A673 (cell line): Measurements from ENCODE around the gene TENM3. TPM values are rescaled to one million over a fixed set of nuclear protein-coding genes. Genes with fewer than 3 reads are reported as not detected.
A peak's percentile ranks its signal among the peaks of the same experiment; 100 is the strongest.

ENCODE experiments used
- BruUV-seq: library from RNA; stranded (reverse); fragments of 400-500 nt; replicated peaks from 2 replicates; lab custom pipeline; 2021; lab: Mats Ljungman, UMichigan
- CTCF ChIA-PET: fragments of 300-600 bp; sonication (Branson Sonifier 250); formaldehyde crosslinking; loops from one replicate; lab custom pipeline; 2022; ENCODE audit warnings: antibody characterized with exemption; lab: Charles Lee
- POLR2A ChIA-PET: fragments of 300-600 bp; sonication (Branson Sonifier 250); formaldehyde crosslinking; loops from one replicate; lab custom pipeline; 2022; ENCODE audit warnings: antibody characterized with exemption; ENCODE audit not compliant: low non-redundant PET; lab: Charles Lee
- DNase-seq: peaks from one replicate; pipeline ENCODE4 v3.0.0-alpha.2; 2015; ENCODE audit warnings: low spot score
- H3K27ac ChIP-seq: fragments of 200-600 bp; sonication (generic); 2 replicates; pipeline ENCODE4 v1.5.1; 2016; ENCODE audit warnings: mixed run types, low read depth, mild to moderate bottlenecking, mixed read lengths, antibody characterized with exemption, low read length; ENCODE audit not compliant: poor library complexity, severe bottlenecking
- H3K27me3 ChIP-seq: fragments of 200-600 bp; sonication (generic); replicated peaks from 2 replicates; pipeline ENCODE4 v1.6.1; 2017; ENCODE audit warnings: mixed run types, low read depth, mild to moderate bottlenecking, mixed read lengths, antibody characterized with exemption, low read length; ENCODE audit not compliant: insufficient read depth, poor library complexity
- H3K36me3 ChIP-seq: fragments of 200-600 bp; sonication (generic); 2 replicates; pipeline ENCODE4 v1.6.1; 2016; ENCODE audit warnings: mixed run types, mild to moderate bottlenecking, mixed read lengths, antibody characterized with exemption, low read length; ENCODE audit not compliant: insufficient read depth, poor library complexity, severe bottlenecking
- H3K4me1 ChIP-seq: fragments of 200-600 bp; sonication (generic); 2 replicates; pipeline ENCODE4 v1.6.1; 2017; ENCODE audit warnings: mixed run types, mild to moderate bottlenecking, mixed read lengths, antibody characterized with exemption, low read length; ENCODE audit not compliant: insufficient read depth, poor library complexity, severe bottlenecking
- H3K4me3 ChIP-seq: fragments of 200-600 bp; sonication (generic); 2 replicates; pipeline ENCODE4 v1.5.1; 2016; ENCODE audit warnings: low read depth, mixed run types, mild to moderate bottlenecking, mixed read lengths, low read length; ENCODE audit not compliant: poor library complexity, severe bottlenecking
- H3K9me3 ChIP-seq: fragments of 200-600 bp; sonication (generic); 2 replicates; pipeline ENCODE4 v1.6.1; 2016; ENCODE audit warnings: mixed run types, low read depth, mild to moderate bottlenecking, mixed read lengths, antibody characterized with exemption, low read length; ENCODE audit not compliant: poor library complexity, severe bottlenecking
- EZH2 ChIP-seq: fragments of 200-600 bp; sonication (generic); IDR thresholded peaks from 2 replicates; pipeline ENCODE4 v1.6.1; 2017; ENCODE audit warnings: borderline replicate concordance, low read depth, mild to moderate bottlenecking, mixed read lengths, antibody characterized with exemption, low read length; ENCODE audit not compliant: poor library complexity, severe bottlenecking
- intact Hi-C: fragments of 100-400 bp; cut with micrococcal nuclease; formaldehyde crosslinking; loops from one replicate; pipeline ENCODE4 v1.10.0; 2022; ENCODE audit not compliant: unreplicated experiment
- total RNA-seq: library from RNA; stranded (reverse); gene quantifications from 2 replicates; pipeline ENCODE4 v1.2.3, GENCODE V29; 2021
- TF ChIP-seq, protein P1 (sequence below): fragments of 300-800, 200-600 bp; sonication (generic); conservative IDR thresholded peaks from 2 replicates; pipeline ENCODE4 v1.5.1; 2017; ENCODE audit warnings: low read depth, mild to moderate bottlenecking, antibody characterized with exemption, low read length, moderate library complexity, mixed read lengths

Gene TENM3
- total RNA-seq, 1 experiment from 2014 or later = 26.4 TPM

DNA sequence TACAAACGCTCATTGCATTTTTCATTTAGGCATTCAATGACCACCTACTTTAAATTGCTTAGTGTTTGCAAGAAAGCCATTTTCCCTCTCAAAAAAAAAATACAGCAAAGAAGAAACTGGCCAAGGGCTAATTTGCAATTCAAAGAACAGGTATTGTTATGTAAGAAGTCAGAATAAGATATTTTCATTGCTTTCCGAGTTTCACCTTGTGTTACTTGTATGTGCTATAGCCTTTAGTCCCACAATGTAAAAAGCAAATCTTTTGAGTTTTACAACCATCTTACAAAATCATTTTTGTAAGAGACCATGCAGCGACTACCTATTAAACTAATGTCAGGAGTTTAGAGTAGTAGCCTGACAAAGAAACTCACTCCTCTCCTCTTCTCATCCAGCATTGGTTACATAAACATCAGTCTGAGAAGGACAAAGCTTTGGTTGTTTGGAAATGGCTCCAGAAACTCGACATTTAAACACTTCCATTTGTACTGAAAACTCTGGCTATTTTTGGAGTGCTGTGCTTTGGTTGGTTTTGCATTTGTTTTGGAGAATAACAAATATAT, 15.3 kb downstream of the TENM3 start:
- intact Hi-C loops = no loop called here
- H3K4me3 ChIP-seq = no peak overlapping the region
- DNase-seq = no peak
- H3K36me3 ChIP-seq = no peaks in the 10 kb centered on the region
- no peak for TF ChIP-seq EZH2
- TF ChIP-seq, protein P1, sequence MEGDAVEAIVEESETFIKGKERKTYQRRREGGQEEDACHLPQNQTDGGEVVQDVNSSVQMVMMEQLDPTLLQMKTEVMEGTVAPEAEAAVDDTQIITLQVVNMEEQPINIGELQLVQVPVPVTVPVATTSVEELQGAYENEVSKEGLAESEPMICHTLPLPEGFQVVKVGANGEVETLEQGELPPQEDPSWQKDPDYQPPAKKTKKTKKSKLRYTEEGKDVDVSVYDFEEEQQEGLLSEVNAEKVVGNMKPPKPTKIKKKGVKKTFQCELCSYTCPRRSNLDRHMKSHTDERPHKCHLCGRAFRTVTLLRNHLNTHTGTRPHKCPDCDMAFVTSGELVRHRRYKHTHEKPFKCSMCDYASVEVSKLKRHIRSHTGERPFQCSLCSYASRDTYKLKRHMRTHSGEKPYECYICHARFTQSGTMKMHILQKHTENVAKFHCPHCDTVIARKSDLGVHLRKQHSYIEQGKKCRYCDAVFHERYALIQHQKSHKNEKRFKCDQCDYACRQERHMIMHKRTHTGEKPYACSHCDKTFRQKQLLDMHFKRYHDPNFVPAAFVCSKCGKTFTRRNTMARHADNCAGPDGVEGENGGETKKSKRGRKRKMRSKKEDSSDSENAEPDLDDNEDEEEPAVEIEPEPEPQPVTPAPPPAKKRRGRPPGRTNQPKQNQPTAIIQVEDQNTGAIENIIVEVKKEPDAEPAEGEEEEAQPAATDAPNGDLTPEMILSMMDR = no peak
- POLR2A ChIA-PET = no interaction called here
- H3K27me3 ChIP-seq = no peaks in the 10 kb centered on the region
- H3K27ac ChIP-seq = no peak overlapping the region
- H3K9me3 ChIP-seq = no peaks in the 10 kb centered on the region
- CTCF ChIA-PET = no interaction called here
- no peaks in the 10 kb centered on the region for H3K4me1 ChIP-seq
- BruUV-seq = no TSS peak

DNA sequence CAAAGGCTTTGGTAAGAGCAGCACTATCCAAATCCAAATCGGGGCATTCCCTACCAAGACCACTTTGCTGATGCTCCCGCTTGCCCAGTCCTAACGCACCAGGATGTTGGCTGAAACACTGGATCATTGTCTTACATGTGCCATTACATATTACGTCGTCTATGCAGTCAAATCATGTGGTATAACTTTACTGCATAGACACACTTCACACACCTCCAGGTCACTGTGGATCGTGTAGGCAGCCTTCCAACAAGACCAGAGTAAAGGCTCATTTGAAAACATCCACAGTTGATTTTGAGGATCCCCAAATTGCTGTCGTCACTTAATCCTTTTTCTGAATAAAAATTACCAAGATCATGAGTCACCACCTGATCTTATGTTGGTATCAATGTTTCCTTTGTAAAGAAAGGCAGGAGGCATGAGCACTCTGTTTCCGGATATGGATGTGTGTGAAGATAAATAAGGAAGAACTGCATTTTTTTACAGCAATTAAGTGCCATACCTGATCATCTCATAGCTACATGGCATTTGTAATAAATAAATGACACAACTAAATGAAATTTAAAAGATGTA, 18.5 kb downstream of the TENM3 start:
- BruUV-seq = no TSS peak
- Histone ChIP-seq H3K27me3 (no peaks in the 10 kb centered on the region), H3K27ac (no peak overlapping the region), H3K36me3 (no peaks in the 10 kb centered on the region), H3K4me3 (no peak overlapping the region), H3K9me3 (no peaks in the 10 kb centered on the region), H3K4me1 (no peaks in the 10 kb centered on the region)
- DNase-seq = peak; percentile 45
- POLR2A ChIA-PET = no interaction called here
- TF ChIP-seq, protein P1 = no peak
- no peak for TF ChIP-seq EZH2
- intact Hi-C loops = no loop called here
- CTCF ChIA-PET = no interaction called here

DNA sequence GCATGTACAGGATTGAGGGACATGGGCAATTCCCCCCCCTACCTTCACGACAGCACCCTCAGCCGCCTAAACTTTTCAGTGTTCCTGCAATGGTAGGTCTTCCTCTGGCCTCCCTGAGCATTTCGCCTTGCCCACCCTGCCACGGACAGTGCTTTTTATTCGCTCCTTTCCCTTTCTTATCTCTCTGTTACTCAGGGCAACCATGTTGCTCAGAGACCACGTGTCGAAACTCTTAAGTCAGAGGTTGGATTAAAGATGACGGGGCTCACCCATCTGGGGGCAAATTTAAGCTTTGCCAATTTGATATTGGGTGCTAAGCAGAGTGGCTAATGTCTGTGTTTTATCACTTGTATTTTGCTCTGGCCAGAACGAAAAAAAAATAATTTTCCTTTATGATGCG, 20.4 kb downstream of the TENM3 start:
- BruUV-seq = no TSS peak
- Histone ChIP-seq H3K27ac (no peak overlapping the region), H3K4me3 (no peak overlapping the region), H3K36me3 (no peaks in the 10 kb centered on the region), H3K4me1 (no peaks in the 10 kb centered on the region), H3K27me3 (no peaks in the 10 kb centered on the region), H3K9me3 (no peaks in the 10 kb centered on the region)
- CTCF ChIA-PET = no interaction called here
- POLR2A ChIA-PET = no interaction called here
- intact Hi-C loops = no loop called here
- no peak for DNase-seq
- TF ChIP-seq, protein P1 = no peak
- no peak for TF ChIP-seq EZH2
